WERI-Rb-1 (cell line): ENCODE data around the gene NBL1.
A peak's percentile ranks its signal among the peaks of the same experiment; 100 is the strongest.

Experiments used
- DNase-seq: peaks from one replicate; pipeline ENCODE4 v3.0.0-alpha.2; 2020
- H3K27ac ChIP-seq: fragments of 250-450 bp; sonication (Bioruptor Pico); 2 replicates; pipeline ENCODE4 v1.5.1; 2020; ENCODE audit warnings: mild to moderate bottlenecking, moderate library complexity
- H3K27me3 ChIP-seq: fragments of 250-450 bp; sonication (Bioruptor Pico); 2 replicates; pipeline ENCODE4 v1.5.1; 2021; ENCODE audit warnings: mild to moderate bottlenecking, low read depth, moderate library complexity; ENCODE audit not compliant: insufficient read depth, severe bottlenecking
- H3K36me3 ChIP-seq: fragments of 250-450 bp; sonication (Bioruptor Pico); 2 replicates; pipeline ENCODE4 v1.5.1; 2020; ENCODE audit warnings: mild to moderate bottlenecking, moderate library complexity
- H3K4me3 ChIP-seq: 2 replicates; pipeline ENCODE4 v1.5.1; 2011; ENCODE audit warnings: low read depth, mild to moderate bottlenecking, control low read depth, low read length
- H3K9me3 ChIP-seq: fragments of 250-450 bp; sonication (Bioruptor Pico); 2 replicates; pipeline ENCODE4 v1.5.1; 2021; ENCODE audit warnings: mild to moderate bottlenecking, moderate library complexity; ENCODE audit not compliant: severe bottlenecking
- TF ChIP-seq, protein P1 (sequence below): IDR thresholded peaks from 2 replicates; pipeline ENCODE4 v1.5.1; 2011; ENCODE audit warnings: low read depth, mild to moderate bottlenecking, control low read depth, inconsistent platforms, low read length

Gene NBL1, protein sequence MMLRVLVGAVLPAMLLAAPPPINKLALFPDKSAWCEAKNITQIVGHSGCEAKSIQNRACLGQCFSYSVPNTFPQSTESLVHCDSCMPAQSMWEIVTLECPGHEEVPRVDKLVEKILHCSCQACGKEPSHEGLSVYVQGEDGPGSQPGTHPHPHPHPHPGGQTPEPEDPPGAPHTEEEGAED

DNA sequence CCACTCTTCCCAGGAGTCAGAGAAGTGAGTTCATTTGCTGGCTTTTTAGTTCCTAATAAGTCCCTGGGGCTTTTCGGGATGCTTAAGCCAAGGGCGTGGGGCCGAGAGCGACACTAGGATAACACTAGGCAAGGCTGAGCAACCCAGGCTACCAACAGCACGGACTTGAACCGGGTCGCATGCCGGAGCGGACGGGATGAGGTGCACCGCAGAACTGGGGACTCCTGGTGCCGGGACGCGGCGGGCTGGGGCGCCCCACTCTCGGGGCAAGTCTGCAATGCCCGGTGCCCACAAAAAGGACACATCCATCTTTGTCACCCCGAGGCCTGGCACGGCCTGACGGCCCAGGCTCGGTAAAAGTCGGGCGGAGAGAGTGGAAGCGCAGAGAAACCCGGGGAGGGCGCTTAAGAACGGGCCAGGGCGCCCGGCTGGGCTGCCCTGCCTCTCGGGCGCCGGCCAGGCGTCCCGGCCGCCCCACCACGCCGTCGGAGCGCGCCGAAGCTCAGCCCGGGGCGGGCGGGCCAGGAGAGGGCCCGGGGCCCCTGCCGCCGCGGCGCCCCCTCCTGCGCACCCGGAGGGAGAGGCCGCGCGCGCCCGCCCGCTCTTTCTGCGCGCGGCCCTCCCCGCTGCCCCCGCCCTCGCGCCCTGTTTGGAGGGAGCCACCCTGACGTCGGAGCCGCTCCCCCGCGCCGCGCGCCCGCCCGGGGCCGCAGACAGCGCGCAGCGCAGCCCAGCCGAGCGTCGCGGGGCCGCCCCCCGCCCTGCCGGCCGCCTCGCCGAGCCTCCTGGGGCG, at the start of gene NBL1:
Gene NBL1, plus strand, starts transcription at position 710 of the 793 bp plus-strand sequence. CDS start 10,720 bp downstream, outside the sequence.
- no peak within 1 kb of the TSS for H3K27ac ChIP-seq
- no peaks in the 10 kb centered on the region for H3K27me3 ChIP-seq
- peak; percentile 62 for DNase-seq

DNA sequence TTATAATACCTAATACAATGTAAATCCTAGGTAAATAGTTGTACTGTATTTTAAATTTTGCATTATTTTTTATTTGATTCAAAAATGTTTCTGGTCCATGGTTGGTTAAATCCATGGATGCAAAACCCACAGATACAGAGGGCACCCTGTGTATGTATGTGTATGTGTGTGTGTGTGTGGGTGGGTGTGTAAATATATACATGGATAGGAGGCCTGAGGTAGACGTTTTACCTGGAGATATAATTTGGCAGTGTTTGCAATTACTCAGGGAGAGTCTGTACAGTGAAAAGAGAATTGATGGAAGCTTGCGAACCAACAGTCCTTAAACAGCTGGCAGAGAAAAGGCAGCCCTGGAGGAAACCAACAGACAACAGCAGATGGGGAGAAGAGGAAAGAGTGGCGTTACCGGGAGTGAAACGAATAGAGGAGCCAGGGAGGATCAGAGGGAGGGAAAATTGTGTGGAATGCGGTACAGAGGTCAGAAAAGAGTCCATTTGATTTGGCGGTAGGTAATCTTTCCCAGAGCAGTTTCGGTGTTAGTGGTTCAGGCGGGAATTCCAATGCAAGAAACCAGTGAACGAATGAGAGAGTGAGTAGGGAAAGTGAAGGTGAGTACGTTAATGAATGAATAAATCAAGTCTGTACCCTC, 47.9 kb upstream of the NBL1 start:
- Histone ChIP-seq H3K9me3 (no peaks in the 10 kb centered on the region), H3K4me3 (peak overlapping the region; percentile 74), H3K36me3 (peaks cover 9% of the 10 kb centered on the region), H3K27me3 (no peaks in the 10 kb centered on the region), H3K27ac (peak overlapping the region; percentile 92)
- peak; percentile 11 for DNase-seq
- TF ChIP-seq, protein P1, sequence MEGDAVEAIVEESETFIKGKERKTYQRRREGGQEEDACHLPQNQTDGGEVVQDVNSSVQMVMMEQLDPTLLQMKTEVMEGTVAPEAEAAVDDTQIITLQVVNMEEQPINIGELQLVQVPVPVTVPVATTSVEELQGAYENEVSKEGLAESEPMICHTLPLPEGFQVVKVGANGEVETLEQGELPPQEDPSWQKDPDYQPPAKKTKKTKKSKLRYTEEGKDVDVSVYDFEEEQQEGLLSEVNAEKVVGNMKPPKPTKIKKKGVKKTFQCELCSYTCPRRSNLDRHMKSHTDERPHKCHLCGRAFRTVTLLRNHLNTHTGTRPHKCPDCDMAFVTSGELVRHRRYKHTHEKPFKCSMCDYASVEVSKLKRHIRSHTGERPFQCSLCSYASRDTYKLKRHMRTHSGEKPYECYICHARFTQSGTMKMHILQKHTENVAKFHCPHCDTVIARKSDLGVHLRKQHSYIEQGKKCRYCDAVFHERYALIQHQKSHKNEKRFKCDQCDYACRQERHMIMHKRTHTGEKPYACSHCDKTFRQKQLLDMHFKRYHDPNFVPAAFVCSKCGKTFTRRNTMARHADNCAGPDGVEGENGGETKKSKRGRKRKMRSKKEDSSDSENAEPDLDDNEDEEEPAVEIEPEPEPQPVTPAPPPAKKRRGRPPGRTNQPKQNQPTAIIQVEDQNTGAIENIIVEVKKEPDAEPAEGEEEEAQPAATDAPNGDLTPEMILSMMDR: no peak

More for the DNA sequence above, at the start of gene NBL1:
- Histone ChIP-seq H3K4me3 (peak within 1 kb of the TSS; percentile 45), H3K9me3 (no peaks in the 10 kb centered on the region), H3K36me3 (no peaks in the 10 kb centered on the region)
- TF ChIP-seq, protein P1: no peak

DNA sequence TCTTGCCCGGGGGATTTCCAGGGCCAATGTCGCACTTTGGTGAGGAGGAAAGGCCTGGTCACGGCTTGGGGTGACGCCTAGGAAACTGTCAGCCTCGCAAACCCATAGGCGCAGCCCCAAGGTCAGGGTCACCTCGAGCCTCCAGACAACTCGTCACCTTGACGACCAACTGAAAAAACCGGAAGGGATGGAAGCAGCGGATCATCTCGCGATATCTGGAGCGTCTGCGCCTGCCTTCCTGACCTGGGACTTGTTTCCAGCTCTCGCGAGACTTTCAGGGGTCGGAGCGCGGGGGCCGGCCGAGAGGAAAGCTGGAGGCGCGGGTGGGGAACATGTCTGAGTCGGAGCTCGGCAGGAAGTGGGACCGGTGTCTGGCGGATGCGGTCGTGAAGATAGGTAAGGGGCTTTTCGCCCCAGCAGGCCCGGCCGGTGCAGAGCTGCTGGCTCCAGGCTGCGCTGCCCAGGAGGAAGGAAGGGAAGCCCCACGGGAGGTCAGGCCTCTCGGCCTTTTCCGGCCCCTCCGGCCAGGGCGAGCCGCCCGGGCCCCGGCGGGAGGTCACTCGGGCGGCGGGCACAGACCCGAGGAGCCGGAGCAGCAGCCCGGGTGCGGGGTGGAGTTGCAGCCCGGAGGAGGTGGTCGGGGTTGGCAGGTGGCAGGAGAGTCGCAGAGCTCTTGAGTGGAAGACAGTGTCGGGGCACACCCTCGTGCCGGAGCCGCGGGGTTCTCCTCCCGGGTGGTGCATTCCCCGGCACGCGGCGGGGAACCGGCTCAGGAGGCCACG, 47.2 kb upstream of the NBL1 start:
- H3K27ac ChIP-seq: peak overlapping the region; percentile 92
- H3K27me3 ChIP-seq: no peaks in the 10 kb centered on the region
- peak overlapping the region; percentile 74 for H3K4me3 ChIP-seq
- TF ChIP-seq, protein P1: no peak
- no peaks in the 10 kb centered on the region for H3K9me3 ChIP-seq
- peaks cover 11% of the 10 kb centered on the region for H3K36me3 ChIP-seq
- peak; percentile 96 for DNase-seq

DNA sequence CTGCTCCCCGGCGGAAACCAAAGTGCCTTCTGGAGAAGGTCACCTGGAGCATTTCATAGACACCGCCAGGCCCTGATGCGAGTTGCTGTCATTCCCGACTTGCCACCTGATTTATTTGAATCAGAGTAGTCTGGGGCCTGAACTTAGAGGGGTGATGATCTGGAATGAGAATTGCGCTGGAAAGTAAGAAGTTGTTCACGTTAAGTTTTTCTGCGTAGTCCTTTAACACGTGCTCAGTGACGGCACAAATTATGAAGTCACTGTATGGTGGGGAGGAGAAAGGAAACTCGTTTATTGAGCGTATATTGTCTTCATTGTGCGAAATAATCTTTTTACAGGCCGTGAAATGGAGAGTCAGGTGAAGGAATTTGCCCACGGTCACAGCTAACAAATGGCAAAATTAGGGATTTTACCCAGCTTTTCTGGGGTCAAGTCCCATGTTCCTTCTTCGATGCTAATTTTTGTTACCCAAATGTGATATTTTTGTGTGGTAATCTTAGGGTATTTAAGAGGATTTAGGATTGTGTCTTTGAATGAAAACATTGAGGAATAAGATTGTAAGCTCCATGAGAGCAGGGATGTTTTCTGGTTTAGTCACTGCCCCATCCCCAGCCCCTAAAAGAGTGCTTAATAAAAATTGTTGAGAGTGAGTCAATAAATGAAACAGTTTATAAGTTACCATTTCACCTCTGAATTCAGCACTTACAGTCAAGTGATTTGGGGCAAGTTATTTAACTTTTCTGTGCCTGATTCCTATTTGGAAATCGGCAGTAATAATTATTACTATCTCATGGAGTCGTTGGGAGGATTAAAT, 46.4 kb upstream of the NBL1 start:
- Histone ChIP-seq H3K36me3 (peaks cover 14% of the 10 kb centered on the region), H3K27me3 (no peaks in the 10 kb centered on the region), H3K9me3 (no peaks in the 10 kb centered on the region), H3K4me3 (peak overlapping the region; percentile 74), H3K27ac (peak overlapping the region; percentile 92)
- TF ChIP-seq, protein P1: no peak
- DNase-seq: no peak

DNA sequence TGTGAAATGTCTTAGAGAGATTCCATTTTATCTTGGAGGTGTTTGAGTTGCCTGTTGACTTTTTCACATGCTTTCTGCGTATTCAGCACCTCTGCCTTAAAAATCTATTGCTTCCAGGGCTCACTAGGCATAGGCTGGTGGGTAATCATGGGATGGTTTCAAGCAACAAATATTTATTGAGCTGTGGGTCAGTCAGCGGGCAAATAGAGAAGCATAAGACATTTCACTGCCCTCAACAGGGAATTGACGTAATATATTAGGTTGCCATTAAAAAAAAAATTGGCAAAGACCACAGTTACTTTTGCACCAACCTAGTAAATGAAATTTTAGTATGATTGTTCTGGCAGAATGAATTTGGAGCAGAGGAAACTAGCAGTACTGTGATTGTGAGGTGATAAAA, 44.3 kb upstream of the NBL1 start:
- Histone ChIP-seq H3K9me3 (no peaks in the 10 kb centered on the region), H3K27me3 (no peaks in the 10 kb centered on the region), H3K36me3 (peaks cover 17% of the 10 kb centered on the region), H3K27ac (no peak overlapping the region), H3K4me3 (no peak overlapping the region)
- TF ChIP-seq, protein P1: no peak
- no peak for DNase-seq
